Stimulated activated CD4-positive, alpha-beta T cell treated with anti-CD3 and anti-CD28 coated beads, Interleukin-4, amount 100 ng/mL, for 48 hours (primary cell): ENCODE results near the gene TNS4.

ENCODE experiments used
- DNase-seq, 2 donors: peaks; one replicate each; pipeline ENCODE4 v3.0.0-alpha.2; 2020; ENCODE audit warnings: low read depth in 2 of 2

The TNS4 gene

GRCh38 chr17:40436636-40437035, 64.8 kb downstream of the TNS4 start:
- no peak for DNase-seq

GRCh38 chr17:40433551-40434415, 67.6 kb downstream of the TNS4 start:
- no peak for DNase-seq

GRCh38 chr17:40432864-40433528, 68.4 kb downstream of the TNS4 start:
- no peak for DNase-seq

- DNase-seq, result no peak
Observed at GRCh38 chr17:40431231-40431602, 70.2 kb downstream of the TNS4 start.

- no peak for DNase-seq
Observed at GRCh38 chr17:40430272-40431230, 70.9 kb downstream of the TNS4 start.

GRCh38 chr17:40427002-40427491, 74.4 kb downstream of the TNS4 start:
- DNase-seq, result no peak
